Retinal pigment epithelial cell (primary cell): ENCODE results near the gene ID3.

Source experiments
- DNase-seq: peaks from one replicate; pipeline ENCODE4 v3.0.0-alpha.2; 2010; ENCODE audit warnings: low read depth
- H3K4me3 ChIP-seq: 2 replicates; pipeline ENCODE4 v1.5.1; 2011; ENCODE audit warnings: mild to moderate bottlenecking, low read length, control low read depth, moderate library complexity
- CTCF ChIP-seq: conservative IDR thresholded peaks from 2 replicates; pipeline ENCODE4 v1.5.1; 2011; ENCODE audit warnings: low read depth, low read length, control low read depth, inconsistent platforms

The ID3 gene

GRCh38 chr1:23598424-23598823 lies 39.1 kb upstream of the ID3 start:
- TF ChIP-seq CTCF = no peak
- no peak for DNase-seq
- H3K4me3 ChIP-seq = no peak overlapping the region

- H3K4me3 ChIP-seq = no peak overlapping the region
- TF ChIP-seq CTCF = no peak
- no peak for DNase-seq
Observed at GRCh38 chr1:23597635-23598388, 38.5 kb upstream of the ID3 start.

- H3K4me3 ChIP-seq = no peak overlapping the region
- TF ChIP-seq CTCF = no peak
- DNase-seq = no peak
Observed at GRCh38 chr1:23596382-23597358, 37.4 kb upstream of the ID3 start.

GRCh38 chr1:23594927-23595353 lies 35.6 kb upstream of the ID3 start:
- no peak for DNase-seq
- no peak for TF ChIP-seq CTCF
- no peak overlapping the region for H3K4me3 ChIP-seq

GRCh38 chr1:23594149-23594907 lies 35.0 kb upstream of the ID3 start:
- H3K4me3 ChIP-seq = no peak overlapping the region
- TF ChIP-seq CTCF = no peak
- DNase-seq = no peak

GRCh38 chr1:23593556-23594148 lies 34.4 kb upstream of the ID3 start:
- TF ChIP-seq CTCF = no peak
- no peak for DNase-seq

More at GRCh38 chr1:23593556-23594148, 34.4 kb upstream of the ID3 start:
- no peak overlapping the region for H3K4me3 ChIP-seq
